ENCODE results near the gene JHY. TPM values are rescaled to one million over a fixed set of nuclear protein-coding genes. Genes with fewer than 3 reads are reported as not detected.

JHY gene
- total and polyA plus RNA-seq, 2 of the 8 experiments (the other 6 are each of a cell fraction or from before 2014, with no cell fraction given), result 0.29 to 0.91 TPM

GRCh38 chr11:122872046-122872445 lies 10.5 kb upstream of the JHY start:
- Histone ChIP-seq H4K8ac (ENCODE audit: extremely low read depth, insufficient read depth, low read length) (no peak overlapping the region), H3K27ac (ENCODE audit: low read depth, low read length) (no peak overlapping the region), H2AFZ (ENCODE audit: low read length) (no peak overlapping the region), H3K23me2 (ENCODE audit: low read depth, low read length) (no peaks in the 10 kb centered on the region), H3K56ac (replicated peaks; ENCODE audit: insufficient read length, low read depth, low read length) (no peak overlapping the region), H2BK5ac (ENCODE audit: low read depth, low read length) (no peak overlapping the region), H3K4ac (replicated peaks; ENCODE audit: insufficient read length, low read depth, low read length) (no peak overlapping the region), H2BK12ac (ENCODE audit: low read depth, low read length) (no peak overlapping the region), H2AK5ac (ENCODE audit: low read depth, low read length) (no peak overlapping the region), H4K20me1 (replicated peaks in 1 of 2; ENCODE audit: control insufficient read depth in 1 of 2, insufficient read depth in 2 of 2, low read length in 2 of 2) (no peaks in the 10 kb centered on the region), H2BK20ac (ENCODE audit: low read length) (no peak overlapping the region), H3K27me3 (replicated peaks in 1 of 4; ENCODE audit: control insufficient read depth in 3 of 4, extremely low read depth in 1 of 4, insufficient read depth in 3 of 4, low read length in 3 of 4) (no peaks in the 10 kb centered on the region), H2BK120ac (replicated peaks; ENCODE audit: low read depth, low read length) (no peak overlapping the region), H3K79me2 (ENCODE audit: control insufficient read depth in 1 of 2, insufficient read depth in 2 of 2, low read length in 2 of 2) (no peaks in the 10 kb centered on the region), H2BK15ac (ENCODE audit: low read length) (no peak overlapping the region), H3K9me3 (ENCODE audit: insufficient read depth in 2 of 2, low read depth in 1 of 2, low read length in 1 of 2) (no peaks in the 10 kb centered on the region), H3K23ac (ENCODE audit: insufficient read length) (no peak overlapping the region), H3K4me1 (replicated peaks in 1 of 4; ENCODE audit: control insufficient read depth in 3 of 4, insufficient read depth in 4 of 4, low read length in 3 of 4) (no peaks in the 10 kb centered on the region), H3K36me3 (ENCODE audit: control insufficient read depth in 2 of 4, insufficient read depth in 4 of 4, low read length in 3 of 4) (no peaks in the 10 kb centered on the region), H3K9ac (replicated peaks in 1 of 4; ENCODE audit: extremely low read depth in 1 of 4, low read depth in 3 of 4, low read length in 3 of 4) (no peak overlapping the region), H3K4me2 (ENCODE audit: insufficient read depth in 1 of 2, low read depth in 2 of 2, low read length in 2 of 2) (no peak overlapping the region), H3K14ac (ENCODE audit: insufficient read length) (no peak overlapping the region), H4K91ac (replicated peaks; ENCODE audit: insufficient read length, low read length) (no peak overlapping the region), H3K4me3 (ENCODE audit: extremely low read depth in 1 of 4, insufficient read depth in 2 of 4, low read depth in 3 of 4, low read length in 4 of 4) (no peak overlapping the region), H3K18ac (ENCODE audit: extremely low read depth, low read length) (no peak overlapping the region), H3K79me1 (ENCODE audit: low read depth, low read length) (no peaks in the 10 kb centered on the region), H4K5ac (ENCODE audit: insufficient read length, low read depth, low read length) (no peak overlapping the region)
- no peak for TF ChIP-seq SP2 (IDR thresholded peaks at IDR 0.05; ENCODE audit: low read length)
- 97% methylated on average over 3 of the region's 3 CpGs; no CpG with 5 or more reads in 1 of the 2 experiments for WGBS, 2 experiments (ENCODE audit: extremely low coverage in 1 of 2, insufficient coverage in 1 of 2, insufficient read length in 1 of 2, insufficient replicate concordance in 2 of 2, low coverage in 1 of 2, low lambda C conversion rate in 2 of 2, missing lambda C conversion rate in 1 of 2)
- FAIRE-seq, result no peak
- POLR2A ChIA-PET (ENCODE audit: partially characterized antibody), result no interaction called here
- CTCF ChIA-PET (ENCODE audit: partially characterized antibody), result interaction anchor here (0.7 to 3.7 kb wide), 6 partner anchors 9 to 191 kb away, joined by 3 to 33 read pairs (median 4); no protein-coding TSS in a partner anchor
- no peak for DNase-seq (ENCODE audit: low read depth in 1 of 2, low spot score in 2 of 2)

Data from H1 (cell line).